HG03196 (cell line): Measurements from ENCODE around the gene NF1.
"Not testable (repeated sequence)": the region's sequence is repeated elsewhere in the genome, so short reads cannot be mapped to it uniquely, and the experiment has no call there.

Experiments used
- ATAC-seq: cut with Tn5 transposase; IDR thresholded peaks from one replicate; pipeline ENCODE4 v1.9.1; 2021; ENCODE audit not compliant: unreplicated experiment

Gene NF1

DNA sequence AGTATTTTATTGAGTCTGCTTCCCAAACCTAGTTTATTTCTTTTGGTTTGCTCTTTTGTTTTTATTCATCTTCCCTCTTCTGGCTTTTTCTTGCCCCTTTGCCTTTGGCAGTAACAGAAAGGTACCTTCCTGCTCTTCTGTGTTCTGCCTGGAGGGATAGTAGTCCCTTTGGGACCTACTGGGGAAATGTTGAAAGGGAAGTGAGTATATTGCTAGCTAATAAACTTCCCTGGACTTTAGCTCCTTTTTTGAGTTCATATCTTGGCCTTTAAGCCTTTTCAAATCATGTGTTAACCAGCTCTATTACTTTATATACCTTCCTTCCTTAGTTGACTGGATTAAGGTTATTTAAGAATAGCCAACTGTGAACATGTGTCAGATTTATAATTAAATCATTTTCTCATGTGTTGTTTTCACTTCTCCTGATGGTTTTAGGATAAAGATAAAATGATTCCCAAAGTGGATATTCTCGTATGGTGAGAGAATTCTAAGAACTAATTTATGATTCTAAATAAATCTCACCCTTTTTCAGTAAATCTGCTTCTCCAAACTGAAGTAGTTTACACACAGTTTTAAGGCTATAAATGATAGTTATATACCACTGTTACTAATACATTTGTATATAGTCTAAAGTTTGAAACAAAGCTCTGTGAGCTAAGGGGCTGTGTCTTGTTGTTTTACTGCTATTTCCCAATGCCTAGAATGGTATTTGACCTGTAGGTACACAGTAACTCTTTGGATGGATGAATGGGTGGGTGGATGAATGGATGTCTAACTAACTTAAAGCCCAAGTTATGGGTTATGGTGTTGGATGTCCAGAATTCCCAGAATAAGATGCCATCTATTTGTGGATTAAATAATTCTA is 156.6 kb downstream of the NF1 start:
- no peak for ATAC-seq

DNA sequence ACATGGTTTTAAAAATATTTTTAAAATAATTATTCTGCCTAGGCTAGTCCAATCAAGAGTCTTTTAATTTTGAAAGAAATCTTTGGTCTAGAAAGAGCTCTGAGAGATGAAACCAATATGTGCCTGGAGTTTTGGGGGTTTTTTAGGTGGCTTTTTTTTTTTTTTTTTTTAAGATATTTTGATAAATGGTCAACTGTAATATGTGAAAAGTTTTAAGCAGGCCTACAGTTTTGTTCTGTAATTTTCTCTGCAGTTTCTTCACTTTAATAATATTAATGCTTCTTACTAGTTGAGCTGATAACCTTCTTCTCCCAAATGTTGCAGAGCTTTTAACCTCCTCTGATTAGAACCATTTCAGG is 157.2 kb downstream of the NF1 start:
- no peak for ATAC-seq

DNA sequence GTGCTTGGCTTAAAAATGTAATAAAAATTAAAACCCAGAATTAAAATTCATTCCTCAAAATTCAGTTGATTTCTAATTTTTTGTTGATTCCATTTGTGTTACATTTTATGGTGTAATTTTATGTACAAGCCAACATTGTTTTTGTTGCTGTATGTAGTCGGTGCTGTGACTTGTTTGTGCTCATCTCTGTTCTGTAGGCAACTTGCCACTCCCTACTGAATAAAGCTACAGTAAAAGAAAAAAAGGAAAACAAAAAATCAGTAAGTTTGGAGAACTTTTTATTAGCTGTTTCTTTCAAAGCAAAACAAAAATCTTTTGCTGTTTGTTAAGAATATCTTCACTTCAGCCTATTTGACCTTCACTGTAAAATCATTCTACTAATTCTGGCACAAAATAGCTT is 158.0 kb downstream of the NF1 start:
- no peak for ATAC-seq

DNA sequence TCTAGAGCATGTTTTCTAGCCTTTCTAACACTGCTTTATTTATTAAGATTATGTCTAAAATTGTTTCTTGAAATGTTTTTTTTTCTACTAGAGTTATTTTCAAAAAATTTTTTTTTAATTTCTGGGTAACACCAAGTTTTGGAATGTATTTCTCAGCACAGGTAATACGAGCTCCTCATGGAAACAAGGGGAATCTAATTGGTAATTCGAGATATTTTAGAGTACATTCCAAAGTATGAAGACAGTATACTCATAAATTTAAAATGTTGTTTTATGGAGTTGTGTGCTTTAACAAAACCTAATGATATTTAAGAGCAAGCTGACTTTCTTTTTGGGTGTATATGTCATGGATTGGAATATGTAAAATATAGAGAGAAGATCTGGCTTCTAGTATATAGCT is 159.9 kb downstream of the NF1 start:
- no peak for ATAC-seq

DNA sequence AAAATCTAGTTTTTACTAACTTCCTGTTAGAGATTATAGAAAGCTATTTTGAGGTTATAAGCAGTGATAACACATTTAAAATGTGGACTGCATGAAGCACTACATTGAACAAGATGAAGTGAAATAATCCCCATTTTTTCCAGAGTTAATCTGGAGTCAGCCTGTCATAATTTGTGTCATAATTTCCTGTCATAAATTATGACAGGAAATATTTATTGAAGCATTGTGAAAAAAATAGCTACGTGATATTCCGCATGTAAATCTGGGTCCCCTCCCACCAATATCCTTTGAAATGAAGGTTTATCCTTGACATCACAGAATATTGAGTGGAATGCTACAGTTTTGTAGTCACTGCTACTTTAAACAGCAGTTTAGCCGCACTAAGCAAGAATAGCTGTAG is 162.2 kb downstream of the NF1 start:
- no peak for ATAC-seq

DNA sequence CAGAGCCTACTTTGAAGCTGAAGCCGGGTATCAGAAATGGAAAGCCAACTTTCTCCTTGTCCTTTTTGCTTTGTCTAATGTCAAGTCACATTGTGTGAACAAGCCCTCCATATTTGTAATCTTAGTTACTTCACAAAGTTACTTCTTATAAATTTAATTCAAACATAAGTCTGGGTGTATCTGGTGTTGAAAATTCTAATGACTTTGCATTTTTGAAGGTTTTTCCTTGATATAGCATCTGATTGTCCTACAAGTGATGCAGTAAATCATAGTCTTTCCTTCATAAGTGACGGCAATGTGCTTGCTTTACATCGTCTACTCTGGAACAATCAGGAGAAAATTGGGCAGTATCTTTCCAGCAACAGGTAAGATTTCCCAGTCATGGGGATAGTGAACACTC is 165.4 kb downstream of the NF1 start:
- no peak for ATAC-seq

DNA sequence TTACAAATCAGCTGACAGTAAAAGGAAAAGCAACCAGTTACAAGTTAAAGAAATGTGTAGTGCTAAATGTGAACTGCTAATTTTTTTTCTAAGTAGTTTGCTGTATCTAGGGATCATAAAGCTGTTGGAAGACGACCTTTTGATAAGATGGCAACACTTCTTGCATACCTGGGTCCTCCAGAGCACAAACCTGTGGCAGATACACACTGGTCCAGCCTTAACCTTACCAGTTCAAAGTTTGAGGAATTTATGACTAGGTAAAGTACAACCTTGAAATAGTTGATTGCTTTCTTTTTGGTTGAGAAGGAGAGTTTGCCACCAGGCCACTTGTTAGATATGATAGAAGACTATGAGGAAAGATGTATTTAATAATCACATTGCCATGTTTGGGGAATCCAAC is 166.8 kb downstream of the NF1 start:
- ATAC-seq: no peak

DNA sequence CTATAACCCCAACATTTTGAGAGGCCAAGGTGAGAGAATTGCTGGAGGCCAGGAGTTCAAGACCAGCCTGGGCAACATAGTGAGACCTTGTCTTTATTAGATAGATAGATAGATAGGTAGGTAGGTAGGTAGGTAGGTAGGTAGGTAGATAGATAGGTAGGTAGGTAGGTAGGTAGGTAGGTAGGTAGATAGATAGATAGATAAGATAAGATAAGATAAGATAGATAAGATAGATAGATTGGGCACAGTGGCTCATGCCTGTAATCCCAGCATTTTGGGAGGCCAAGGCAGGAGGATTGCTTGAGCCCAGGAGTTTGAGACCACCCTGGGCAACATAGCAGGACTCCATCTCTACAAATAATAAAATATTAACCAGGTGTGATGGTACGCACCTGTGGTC is 168.1 kb downstream of the NF1 start:
- not testable (repeated sequence) for ATAC-seq

DNA sequence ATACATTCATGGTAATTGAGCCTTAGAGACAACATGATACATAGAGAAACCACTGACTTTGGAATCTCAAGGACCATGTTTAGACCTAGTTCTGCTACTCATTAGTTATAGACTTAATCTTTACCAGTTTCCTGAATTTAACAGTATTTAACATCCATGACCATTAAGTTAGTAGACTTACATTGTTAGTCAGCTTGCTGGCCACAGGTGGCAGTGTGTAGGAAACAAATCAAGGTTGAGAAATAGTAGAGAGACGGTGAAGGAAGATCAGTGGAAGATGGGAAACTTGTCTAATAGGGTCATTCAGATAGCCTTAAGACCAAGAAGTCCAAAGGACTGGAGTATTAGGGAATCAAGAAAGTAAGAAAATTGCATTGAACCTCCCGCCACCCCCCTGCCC is 171.3 kb downstream of the NF1 start:
- ATAC-seq: no peak

DNA sequence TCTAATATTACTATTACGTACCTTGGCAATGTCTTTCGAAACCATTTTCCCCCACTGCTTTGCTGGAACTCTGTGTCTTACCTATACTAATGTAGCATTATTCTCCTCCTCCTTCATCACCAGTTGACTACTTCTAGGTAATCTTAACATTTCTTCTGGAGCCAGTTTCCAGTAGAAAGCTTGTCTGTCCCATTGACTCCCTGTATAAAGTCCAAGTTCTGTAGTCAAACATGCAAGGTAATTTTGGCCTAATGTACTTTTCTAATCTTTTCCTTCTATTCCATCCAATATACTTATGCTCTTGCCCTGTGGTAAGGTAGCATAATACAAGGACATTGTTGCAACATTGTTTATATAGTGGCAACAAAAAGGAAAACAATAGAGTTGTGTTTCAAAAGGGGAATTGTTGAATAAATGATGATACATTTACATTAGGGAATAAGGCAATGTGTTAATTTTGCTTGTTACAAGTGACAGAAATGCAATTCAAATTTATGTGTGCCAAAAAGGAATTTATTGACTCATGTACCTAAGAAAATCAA is 174.3 kb downstream of the NF1 start:
- no peak for ATAC-seq

DNA sequence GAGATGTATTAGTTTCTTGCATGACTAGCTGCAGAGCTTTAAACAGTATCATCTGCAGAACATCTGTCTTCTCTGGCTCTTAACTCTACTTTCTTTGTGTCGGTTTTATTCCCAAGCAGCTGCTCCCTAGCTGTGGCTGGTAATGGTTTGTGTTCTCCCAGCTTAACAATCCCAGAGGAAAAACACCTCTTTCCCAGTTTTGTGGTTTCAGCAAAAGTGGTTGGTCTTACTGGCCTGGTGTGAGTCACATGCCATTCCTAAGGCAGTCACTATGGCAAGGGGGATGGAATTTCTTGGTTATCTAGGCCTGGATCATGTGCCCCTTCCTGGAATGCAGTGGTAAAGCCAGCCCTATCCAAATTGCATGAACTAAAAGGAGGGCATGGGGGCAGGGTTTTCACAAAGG is 174.8 kb downstream of the NF1 start:
- ATAC-seq: no peak

DNA sequence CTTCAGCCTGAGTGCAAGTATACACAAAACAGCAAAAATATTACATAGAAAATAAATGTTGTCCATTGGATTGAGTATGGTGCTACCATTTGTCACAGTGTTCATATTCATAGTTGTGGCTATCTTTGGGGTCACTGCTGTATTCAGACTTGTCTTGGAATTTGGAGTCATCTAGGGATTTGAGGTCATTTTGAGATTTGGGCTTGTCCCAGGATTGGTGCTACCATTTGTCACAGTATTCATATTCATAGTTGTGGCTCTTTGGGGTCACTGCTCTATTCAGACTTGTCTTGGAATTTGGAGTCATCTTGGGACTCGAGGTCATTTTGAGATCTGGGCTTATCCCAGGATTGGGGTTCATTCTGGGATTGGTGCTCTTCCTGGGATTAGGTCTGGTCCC is 177.5 kb downstream of the NF1 start:
- no peak for ATAC-seq

DNA sequence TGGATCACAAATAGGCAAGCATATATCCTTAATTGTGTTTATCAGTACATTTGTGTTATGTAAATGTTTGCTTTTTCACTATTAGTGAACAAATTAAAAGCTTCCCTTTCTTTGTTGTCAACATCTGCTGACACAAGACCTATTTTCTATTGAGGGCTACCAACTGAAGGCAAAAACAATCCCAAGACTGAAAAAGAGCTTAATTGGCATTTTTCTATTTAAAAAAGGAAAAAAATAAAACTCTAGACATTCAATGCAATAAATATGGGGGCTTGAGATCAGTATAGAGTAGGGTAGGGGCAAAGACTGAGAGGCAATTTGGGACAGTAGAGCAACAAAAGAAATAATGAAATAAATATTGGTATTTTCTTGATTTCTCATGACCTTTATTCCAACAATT is 178.0 kb downstream of the NF1 start:
- no peak for ATAC-seq

DNA sequence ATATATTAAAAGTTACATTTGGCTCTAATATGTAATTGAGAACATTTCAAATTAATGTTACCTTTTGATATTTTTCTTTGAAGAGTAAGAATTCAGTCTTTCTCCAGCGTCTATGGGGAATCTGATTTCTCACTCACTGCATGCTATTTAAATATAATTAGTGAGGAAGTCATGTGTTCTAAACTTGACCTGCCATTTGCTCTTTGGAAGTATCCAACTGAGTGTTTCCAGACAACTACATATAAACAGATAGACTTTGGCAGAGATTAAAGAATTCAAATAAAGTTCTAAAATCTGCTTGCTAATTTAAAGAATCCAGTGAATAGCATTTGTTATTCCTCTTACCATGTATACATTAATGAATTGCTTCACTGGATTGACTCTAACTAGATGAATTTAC is 178.7 kb downstream of the NF1 start:
- ATAC-seq: no peak

DNA sequence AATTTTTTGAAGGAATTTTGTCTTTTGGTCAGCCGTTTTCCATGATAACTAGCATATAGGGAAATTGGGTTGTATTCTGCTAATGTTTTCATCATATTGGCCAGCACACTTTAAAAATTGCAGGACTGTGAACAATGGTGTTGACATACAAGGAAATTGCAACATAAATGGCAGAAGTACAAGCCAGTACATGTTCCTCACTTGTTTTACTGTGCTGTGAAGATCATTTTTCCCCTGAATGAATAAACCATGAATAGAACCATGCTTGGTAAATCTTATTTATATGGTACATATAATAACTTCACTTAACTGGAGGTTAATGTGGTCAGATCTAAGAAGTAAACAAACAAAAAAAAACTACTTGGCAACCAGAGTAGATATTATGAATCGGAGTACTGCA is 179.5 kb downstream of the NF1 start:
- no peak for ATAC-seq

DNA sequence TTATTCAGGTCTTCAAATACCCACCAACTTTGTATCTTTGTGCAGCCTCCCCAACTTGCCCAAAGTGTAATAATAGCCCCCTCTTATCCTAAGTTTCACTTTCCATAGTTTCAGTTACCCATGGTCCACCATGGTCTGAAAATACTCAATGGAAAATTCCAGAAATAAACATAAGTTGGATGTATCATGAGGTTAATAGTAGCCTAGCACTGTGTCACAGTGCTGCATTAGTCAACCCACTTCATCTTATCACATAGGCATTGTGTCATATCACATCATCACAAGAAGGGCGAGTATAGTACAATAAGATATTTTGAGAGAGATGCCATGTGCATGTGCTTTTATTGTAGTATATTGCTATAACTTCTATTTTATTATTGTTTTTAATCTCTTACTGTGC is 180.3 kb downstream of the NF1 start:
- ATAC-seq: no peak

DNA sequence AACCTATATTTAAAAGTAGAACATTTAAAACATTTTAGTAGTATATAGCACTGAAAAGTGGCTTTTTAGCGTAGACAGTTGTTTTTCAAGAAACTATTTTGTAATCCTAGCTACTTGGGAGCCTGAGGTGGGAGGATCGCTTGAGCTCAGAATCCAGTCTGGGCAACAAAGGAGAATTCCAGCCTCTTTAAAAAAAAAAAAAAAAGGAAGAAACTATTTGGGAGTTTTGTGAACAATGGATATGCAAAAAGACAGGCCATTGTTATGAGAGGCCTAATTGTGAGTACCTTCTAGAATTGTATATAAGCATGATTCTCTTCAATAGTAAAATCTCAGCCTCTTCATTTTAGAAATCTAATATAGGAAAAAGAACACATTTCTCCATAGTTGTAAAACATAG is 184.6 kb downstream of the NF1 start:
- ATAC-seq: no peak

DNA sequence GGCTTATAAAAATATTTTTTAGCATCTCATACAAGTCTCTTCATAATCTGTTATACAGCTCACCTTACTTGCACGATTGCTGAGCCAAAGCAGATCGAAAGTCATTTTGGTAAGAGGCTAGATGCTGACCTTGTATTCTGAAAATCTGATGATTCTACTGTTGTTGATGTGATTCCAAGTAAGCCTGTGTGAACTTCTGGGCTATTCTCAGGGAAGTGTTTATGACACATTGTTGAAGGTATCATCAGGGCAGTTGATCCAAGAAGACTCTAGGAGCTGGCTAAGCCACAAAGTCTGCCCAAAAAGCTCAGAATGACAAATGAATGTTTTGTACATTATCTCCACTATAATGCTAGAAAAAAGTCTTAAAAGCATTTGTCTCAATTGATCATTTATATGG is 186.3 kb downstream of the NF1 start:
- no peak for ATAC-seq

DNA sequence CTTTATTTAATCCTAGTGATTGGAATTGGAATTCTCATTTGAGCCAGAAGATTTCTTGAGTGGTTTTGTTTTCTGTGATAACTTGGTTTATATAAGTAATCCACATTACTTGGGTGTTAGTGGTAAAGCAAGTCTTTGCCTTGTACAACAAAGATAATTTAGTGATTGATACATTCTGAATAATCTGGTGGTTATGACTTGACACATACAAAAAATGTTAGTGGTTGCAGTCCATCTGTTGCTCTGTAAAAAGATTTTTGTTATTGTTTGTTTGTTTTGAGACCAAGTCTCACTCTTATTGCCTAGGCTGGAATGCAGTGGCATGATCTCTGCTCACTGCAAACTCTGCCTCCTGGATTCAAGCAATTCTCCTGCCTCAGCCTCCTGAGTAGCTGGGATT is 189.1 kb downstream of the NF1 start:
- ATAC-seq: no peak

DNA sequence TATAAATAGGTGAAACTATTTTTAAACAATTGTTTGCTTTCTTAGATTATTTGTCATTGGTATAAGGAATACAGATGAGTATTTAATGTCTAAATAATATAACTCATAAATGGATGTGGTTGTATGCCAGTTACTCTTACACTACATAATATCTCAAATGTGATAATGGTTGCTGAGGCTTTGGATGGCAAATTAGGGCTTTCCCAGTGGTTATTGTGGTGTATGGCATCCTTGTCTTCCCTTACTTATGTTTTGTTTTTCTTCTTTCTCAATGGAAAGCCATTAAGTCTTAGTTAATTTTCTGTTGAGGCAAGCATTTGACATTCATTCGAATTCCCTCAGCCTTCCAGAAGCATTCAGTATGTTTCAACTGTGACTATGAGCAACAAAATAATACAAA is 191.8 kb downstream of the NF1 start:
- ATAC-seq: no peak

DNA sequence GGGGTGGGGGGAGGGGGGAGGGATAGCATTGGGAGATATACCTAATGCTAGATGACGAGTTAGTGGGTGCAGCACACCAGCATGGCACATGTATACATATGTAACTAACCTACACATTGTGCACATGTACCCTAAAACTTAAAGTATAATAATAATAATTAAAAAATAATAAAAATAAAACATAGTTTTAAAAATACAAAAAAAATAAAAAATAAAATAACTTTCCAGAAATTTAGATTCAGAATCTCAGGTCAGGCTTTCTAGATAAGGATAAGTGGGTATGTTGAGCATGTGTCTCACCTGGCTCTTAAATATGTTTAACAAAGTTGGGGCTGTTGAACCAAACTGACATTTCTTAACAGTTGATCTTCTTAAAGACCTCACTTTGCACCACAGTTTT is 193.2 kb downstream of the NF1 start:
- not testable (repeated sequence) for ATAC-seq

DNA sequence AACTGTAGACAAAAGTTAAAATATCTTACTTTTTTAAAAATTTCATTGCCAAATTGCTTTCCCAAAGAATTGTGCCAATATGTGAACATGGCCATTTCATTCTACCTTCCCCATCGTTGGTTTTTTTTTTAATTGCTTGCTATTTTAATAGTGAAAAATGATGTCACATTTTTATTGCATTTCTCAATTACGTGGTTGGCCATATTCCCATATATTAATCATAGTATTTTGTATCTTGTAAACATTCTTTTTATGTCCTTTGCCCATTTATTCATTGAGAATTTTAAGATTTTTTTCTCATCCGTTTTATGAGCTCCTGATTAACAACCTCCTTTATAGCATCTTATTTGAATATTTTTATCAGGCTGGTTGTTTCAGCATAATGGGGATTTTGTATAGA is 195.0 kb downstream of the NF1 start:
- ATAC-seq: no peak

DNA sequence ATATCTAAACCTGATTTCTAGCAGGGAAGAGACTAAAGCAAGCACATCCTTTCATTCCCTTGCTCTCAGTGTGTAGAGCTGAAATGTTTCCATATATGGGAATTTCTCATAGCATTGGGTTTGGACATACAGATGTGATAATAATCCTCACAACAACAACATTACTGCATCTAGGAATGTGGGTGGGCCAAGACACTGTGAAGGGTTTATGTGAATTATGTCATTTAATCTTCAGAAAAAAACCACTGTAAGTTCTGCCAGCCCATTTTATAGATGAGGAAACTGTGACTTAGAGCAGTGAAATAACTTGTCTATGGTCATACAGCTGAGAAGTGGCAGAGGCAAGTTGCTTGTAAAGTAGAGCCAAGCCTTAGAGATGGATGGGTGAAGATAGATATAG is 197.0 kb downstream of the NF1 start:
- ATAC-seq: no peak
